H9 (cell line): Measurements from ENCODE around the gene FASTK. TPM values are rescaled to one million over a fixed set of nuclear protein-coding genes. Genes with fewer than 3 reads are reported as not detected.

ENCODE experiments used
- DNase-seq: peaks from one replicate; pipeline ENCODE4 v3.0.0-alpha.2; 2017
- H2AFZ ChIP-seq: one replicate; pipeline ENCODE4 v1.6.1; 2013; ENCODE audit warnings: mild to moderate bottlenecking, low read length, control low read depth, moderate library complexity
- H2AK5ac ChIP-seq: 2 replicates; pipeline ENCODE4 v1.6.1; 2013; ENCODE audit warnings: low read length, control low read depth, mixed read lengths; ENCODE audit not compliant: insufficient read length
- H2BK120ac ChIP-seq: one replicate; pipeline ENCODE4 v1.6.1; 2013; ENCODE audit warnings: low read depth, mild to moderate bottlenecking, low read length, control low read depth, inconsistent platforms; ENCODE audit not compliant: poor library complexity, severe bottlenecking
- H2BK12ac ChIP-seq: 2 replicates; pipeline ENCODE4 v1.6.1; 2013; ENCODE audit warnings: low read length, control low read depth, mixed read lengths, low read depth; ENCODE audit not compliant: insufficient read length
- H2BK15ac ChIP-seq: 2 replicates; pipeline ENCODE4 v1.6.1; 2013; ENCODE audit warnings: low read depth, low read length, control low read depth
- H2BK20ac ChIP-seq: one replicate; pipeline ENCODE4 v1.6.1; 2013; ENCODE audit warnings: low read depth, mild to moderate bottlenecking, low read length, control low read depth, inconsistent platforms; ENCODE audit not compliant: poor library complexity, severe bottlenecking
- H2BK5ac ChIP-seq: 2 replicates; pipeline ENCODE4 v1.6.1; 2013; ENCODE audit warnings: low read length, control low read depth, mixed read lengths; ENCODE audit not compliant: insufficient read length
- H3K14ac ChIP-seq: 2 replicates; pipeline ENCODE4 v1.6.1; 2013; ENCODE audit warnings: low read length, control low read depth; ENCODE audit not compliant: insufficient read depth
- H3K18ac ChIP-seq: 2 replicates; pipeline ENCODE4 v1.6.1; 2013; ENCODE audit warnings: low read depth, mild to moderate bottlenecking, mixed read lengths, low read length, control low read depth; ENCODE audit not compliant: insufficient read length
- H3K23ac ChIP-seq: 2 replicates; pipeline ENCODE4 v1.6.1; 2013; ENCODE audit warnings: low read length, control low read depth, mixed read lengths, low read depth; ENCODE audit not compliant: insufficient read length
- H3K23me2 ChIP-seq: 2 replicates; pipeline ENCODE4 v1.6.1; 2013; ENCODE audit warnings: low read depth, mild to moderate bottlenecking, mixed read lengths, low read length, control low read depth; ENCODE audit not compliant: insufficient read length, poor library complexity, severe bottlenecking
- H3K27ac ChIP-seq: 2 replicates; pipeline ENCODE4 v1.5.1; 2013; ENCODE audit warnings: low read length, control low read depth, mixed read lengths, low read depth; ENCODE audit not compliant: insufficient read length
- H3K27me3 ChIP-seq: 2 replicates; pipeline ENCODE4 v1.6.1; 2013; ENCODE audit warnings: low read length, control low read depth, inconsistent platforms; ENCODE audit not compliant: insufficient read depth
- H3K4ac ChIP-seq: 2 replicates; pipeline ENCODE4 v1.6.1; 2013; ENCODE audit warnings: low read depth, mild to moderate bottlenecking, control low read depth, inconsistent platforms, low read length, moderate library complexity
- H3K4me1 ChIP-seq: 2 replicates; pipeline ENCODE4 v1.6.1; 2013; ENCODE audit warnings: low read length, control low read depth, inconsistent platforms; ENCODE audit not compliant: insufficient read depth
- H3K4me2 ChIP-seq: 2 replicates; pipeline ENCODE4 v1.6.1; 2013; ENCODE audit warnings: low read length, control low read depth, mixed read lengths; ENCODE audit not compliant: insufficient read length, insufficient read depth
- H3K56ac ChIP-seq: 2 replicates; pipeline ENCODE4 v1.6.1; 2013; ENCODE audit warnings: low read depth, mild to moderate bottlenecking, mixed read lengths, low read length, control low read depth; ENCODE audit not compliant: insufficient read length
- H3K79me1 ChIP-seq: 2 replicates; pipeline ENCODE4 v1.6.1; 2013; ENCODE audit warnings: low read depth, mild to moderate bottlenecking, moderate library complexity, low read length, control low read depth, inconsistent platforms; ENCODE audit not compliant: insufficient read depth, poor library complexity, severe bottlenecking
- H3K79me2 ChIP-seq: 2 replicates; pipeline ENCODE4 v1.6.1; 2013; ENCODE audit warnings: low read length, control low read depth, inconsistent platforms; ENCODE audit not compliant: insufficient read depth
- H3K9ac ChIP-seq: 2 replicates; pipeline ENCODE4 v1.6.1; 2013; ENCODE audit warnings: low read length, control low read depth, mixed read lengths; ENCODE audit not compliant: insufficient read length; ENCODE audit errors: extremely low read depth
- H3K9me3 ChIP-seq: one replicate; pipeline ENCODE4 v1.6.1; 2013; ENCODE audit warnings: low read depth, low read length, inconsistent platforms; ENCODE audit not compliant: control insufficient read depth
- H3T11ph ChIP-seq: one replicate; pipeline ENCODE4 v1.6.1; 2013; ENCODE audit warnings: mild to moderate bottlenecking, low read length, control low read depth, inconsistent platforms
- H4K20me1 ChIP-seq: one replicate; pipeline ENCODE4 v1.6.1; 2013; ENCODE audit not compliant: control insufficient read depth, insufficient read length, insufficient read depth
- H4K5ac ChIP-seq: 2 replicates; pipeline ENCODE4 v1.6.1; 2013; ENCODE audit warnings: low read depth, mild to moderate bottlenecking, mixed read lengths, low read length, control low read depth; ENCODE audit not compliant: insufficient read length
- H4K8ac ChIP-seq: replicated peaks from 2 replicates; pipeline ENCODE4 v1.6.1; 2013; ENCODE audit warnings: low read length, control low read depth, mixed read lengths, low read depth; ENCODE audit not compliant: insufficient read length
- H4K91ac ChIP-seq: 2 replicates; pipeline ENCODE4 v1.6.1; 2013; ENCODE audit warnings: low read depth, mild to moderate bottlenecking, moderate library complexity, mixed read lengths, low read length, control low read depth; ENCODE audit not compliant: insufficient read length
- H3K27ac Mint-ChIP-seq, 3 experiments: 2 replicates in 2 of 3; 3 replicates in 1 of 3; pipeline ENCODE4 v1.8.0; 2020 to 2021; ENCODE audit warnings: mixed read lengths in 3 of 3, mild to moderate bottlenecking in 1 of 3, moderate library complexity in 1 of 3
- H3K27me3 Mint-ChIP-seq: 2 replicates; pipeline ENCODE4 v1.8.0; 2021; ENCODE audit warnings: low read depth, mild to moderate bottlenecking, moderate library complexity, mixed read lengths
- H3K36me3 Mint-ChIP-seq, 3 experiments: 2 replicates in 2 of 3; 3 replicates in 1 of 3; pipeline ENCODE4 v1.8.0; 2020 to 2021; ENCODE audit warnings: low read depth in 3 of 3, mixed read lengths in 3 of 3; ENCODE audit not compliant: insufficient read depth in 1 of 3
- H3K4me1 Mint-ChIP-seq, 2 experiments: 2 replicates each; pipeline ENCODE4 v1.8.0; 2020; ENCODE audit warnings: mixed read lengths in 2 of 2
- H3K4me3 Mint-ChIP-seq, 2 experiments: 2 replicates in 1 of 2; 3 replicates in 1 of 2; pipeline ENCODE4 v1.8.0; 2020 to 2021; ENCODE audit warnings: mild to moderate bottlenecking in 2 of 2, mixed read lengths in 2 of 2, moderate library complexity in 1 of 2
- H3K9me3 Mint-ChIP-seq, 2 experiments: 2 replicates in 1 of 2; 3 replicates in 1 of 2; pipeline ENCODE4 v1.8.0; 2020; ENCODE audit warnings: mild to moderate bottlenecking in 2 of 2, mixed read lengths in 2 of 2, moderate library complexity in 1 of 2
- CTCF ChIP-seq: fragments of 200-600 bp; sonication (generic); conservative IDR thresholded peaks from 3 replicates; pipeline ENCODE4 v1.8.0; 2021; ENCODE audit warnings: antibody characterized with exemption, mild to moderate bottlenecking
- WGBS: extraction: QIAGEN DNeasy Blood & Tissue Kit; methylation state at CpG from one replicate; pipeline ENCODE4 v1.1.7; 2013; ENCODE audit warnings: missing lambda C conversion rate, low lambda C conversion rate, mixed read lengths; ENCODE audit not compliant: insufficient read length; ENCODE audit errors: extremely low coverage; 5-methylcytosine and 5-hydroxymethylcytosine counted together
- total RNA-seq: library from RNA; stranded (reverse); gene quantifications from 2 replicates; pipeline ENCODE4 v1.2.1, GENCODE V29; 2021

Gene FASTK
- total RNA-seq, 1 experiment from 2014 or later: 57.8 TPM

- peak; percentile 22; the same call in 2 of the 3 replicates for TF ChIP-seq CTCF
- H3K14ac ChIP-seq: no peak overlapping the region
- H3K4me2 ChIP-seq: peak overlapping the region; percentile 7
- no peak overlapping the region for H2AFZ ChIP-seq
- no peak overlapping the region for H3K27ac ChIP-seq
- no peak overlapping the region for H3K4ac ChIP-seq
- H2BK15ac ChIP-seq: no peak overlapping the region
- no peak overlapping the region for H3K27ac Mint-ChIP-seq
- no peak overlapping the region for H2BK20ac ChIP-seq
- H3K56ac ChIP-seq: no peak overlapping the region
- no peak overlapping the region for H4K5ac ChIP-seq
- peaks cover 3% of the 10 kb centered on the region for H3K79me1 ChIP-seq
- no peak overlapping the region for H3K9ac ChIP-seq
- H2BK12ac ChIP-seq: no peak overlapping the region
- no peak overlapping the region for H3K23ac ChIP-seq
- H4K91ac ChIP-seq: no peak overlapping the region
- H2BK5ac ChIP-seq: no peak overlapping the region
- peaks cover 14 to 24% (median 16%) of the 10 kb centered on the region in 3 experiments for H3K36me3 Mint-ChIP-seq
- H3T11ph ChIP-seq: no peak overlapping the region
- H2AK5ac ChIP-seq: no peak overlapping the region
- H4K8ac ChIP-seq: no peak overlapping the region
- H3K4me1 Mint-ChIP-seq: peaks cover 24 to 26% of the 10 kb centered on the region in 2 experiments
- H3K4me3 Mint-ChIP-seq: peak overlapping the region; percentile 64 to 78
- WGBS: no CpG with 5 or more reads among the region's 114 CpGs
- H3K27me3 Mint-ChIP-seq: peaks cover 6% of the 10 kb centered on the region
- H3K4me1 ChIP-seq: peaks cover 7% of the 10 kb centered on the region; the same call in 1 of the 2 replicates
- H3K9me3 Mint-ChIP-seq: no peaks in the 10 kb centered on the region
- no peak for DNase-seq
- H3K18ac ChIP-seq: no peak overlapping the region
- no peaks in the 10 kb centered on the region for H3K27me3 ChIP-seq
- H4K20me1 ChIP-seq: peaks cover 4% of the 10 kb centered on the region
- no peaks in the 10 kb centered on the region for H3K9me3 ChIP-seq
- peaks cover 4% of the 10 kb centered on the region; the same call in 1 of the 2 replicates for H3K79me2 ChIP-seq
- no peaks in the 10 kb centered on the region for H3K23me2 ChIP-seq
- H2BK120ac ChIP-seq: no peak overlapping the region
Observed at GRCh38 chr7:151115121-151115835, 34.7 kb upstream of the FASTK start.
